ENCODE results near the gene MTA3.

DNA sequence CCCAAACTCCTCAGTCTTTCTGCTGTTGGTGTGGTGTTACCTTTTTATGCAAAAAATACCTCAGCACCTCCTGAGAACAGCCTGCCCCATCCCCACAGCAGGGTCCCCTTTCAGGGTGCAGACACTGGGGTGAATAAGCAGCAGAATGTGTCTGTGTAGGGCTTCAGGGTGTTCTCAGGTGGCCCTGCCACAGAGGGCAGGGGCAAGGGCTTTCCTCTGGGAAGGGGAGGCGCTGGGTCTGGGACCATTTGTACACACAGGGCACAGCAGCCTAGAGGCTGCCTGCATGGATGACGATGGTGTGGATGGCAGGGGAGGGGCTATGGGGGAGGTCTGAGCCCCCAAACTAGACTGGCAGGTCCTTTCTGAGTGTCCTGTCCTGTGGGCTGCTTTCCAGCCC is 221.3 kb downstream of the MTA3 start:
- TF ChIP-seq, protein P1, sequence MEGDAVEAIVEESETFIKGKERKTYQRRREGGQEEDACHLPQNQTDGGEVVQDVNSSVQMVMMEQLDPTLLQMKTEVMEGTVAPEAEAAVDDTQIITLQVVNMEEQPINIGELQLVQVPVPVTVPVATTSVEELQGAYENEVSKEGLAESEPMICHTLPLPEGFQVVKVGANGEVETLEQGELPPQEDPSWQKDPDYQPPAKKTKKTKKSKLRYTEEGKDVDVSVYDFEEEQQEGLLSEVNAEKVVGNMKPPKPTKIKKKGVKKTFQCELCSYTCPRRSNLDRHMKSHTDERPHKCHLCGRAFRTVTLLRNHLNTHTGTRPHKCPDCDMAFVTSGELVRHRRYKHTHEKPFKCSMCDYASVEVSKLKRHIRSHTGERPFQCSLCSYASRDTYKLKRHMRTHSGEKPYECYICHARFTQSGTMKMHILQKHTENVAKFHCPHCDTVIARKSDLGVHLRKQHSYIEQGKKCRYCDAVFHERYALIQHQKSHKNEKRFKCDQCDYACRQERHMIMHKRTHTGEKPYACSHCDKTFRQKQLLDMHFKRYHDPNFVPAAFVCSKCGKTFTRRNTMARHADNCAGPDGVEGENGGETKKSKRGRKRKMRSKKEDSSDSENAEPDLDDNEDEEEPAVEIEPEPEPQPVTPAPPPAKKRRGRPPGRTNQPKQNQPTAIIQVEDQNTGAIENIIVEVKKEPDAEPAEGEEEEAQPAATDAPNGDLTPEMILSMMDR (conservative IDR thresholded peaks at IDR 0.05; ENCODE audit: low read length): no peak
- no peak for TF ChIP-seq EZH2phosphoT487 (IDR thresholded peaks at IDR 0.05; ENCODE audit: borderline replicate concordance)

Data from Loucy (cell line).